NCI-H748 (cell line): ENCODE results near the gene HLA-DQB1.

Experiments
- DNase-seq: peaks from one replicate; lab custom pipeline; 2025; ENCODE audit not compliant: unreplicated experiment; lab: John Stamatoyannopoulos, UW

HLA-DQB1 gene

DNA sequence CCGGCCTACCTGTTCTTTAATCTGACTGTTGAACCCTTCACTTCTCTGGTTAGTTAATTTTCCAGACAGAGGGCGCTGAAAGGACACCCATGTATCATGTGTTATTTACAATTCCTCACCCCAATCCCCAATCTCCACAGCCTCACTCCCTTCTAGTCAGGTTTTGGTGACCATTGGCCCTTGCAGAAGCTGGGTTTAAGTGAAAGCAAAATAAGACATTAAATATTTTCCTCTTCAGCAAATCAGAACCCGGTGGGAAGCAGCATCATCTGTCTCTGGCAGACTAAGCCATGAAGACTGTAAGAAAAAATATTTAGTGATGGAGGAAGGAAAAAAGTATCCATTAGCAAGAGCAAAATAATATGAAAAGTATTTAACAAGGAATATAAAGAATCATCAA, 38.6 kb downstream of the HLA-DQB1 start:
- DNase-seq, result no peak

DNA sequence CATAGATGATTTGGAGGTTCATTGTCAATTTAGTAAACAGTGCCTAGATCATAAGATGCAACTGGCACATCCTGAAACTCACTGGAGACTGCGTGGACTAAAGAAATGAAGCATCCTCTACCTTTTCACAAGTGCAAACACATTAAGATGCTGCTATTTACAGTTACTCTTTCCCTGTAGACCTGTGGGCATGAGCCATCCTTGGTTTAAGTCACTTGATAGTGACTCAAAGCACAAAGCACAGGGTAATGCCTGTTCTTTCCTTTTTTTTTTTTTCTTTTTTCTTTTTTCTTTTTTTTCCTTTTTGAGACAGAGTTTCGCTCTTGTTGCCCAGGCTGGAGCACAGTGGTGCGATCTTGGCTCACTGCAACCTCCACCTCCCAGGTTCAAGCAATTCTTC, 39.2 kb downstream of the HLA-DQB1 start:
- no peak for DNase-seq

DNA sequence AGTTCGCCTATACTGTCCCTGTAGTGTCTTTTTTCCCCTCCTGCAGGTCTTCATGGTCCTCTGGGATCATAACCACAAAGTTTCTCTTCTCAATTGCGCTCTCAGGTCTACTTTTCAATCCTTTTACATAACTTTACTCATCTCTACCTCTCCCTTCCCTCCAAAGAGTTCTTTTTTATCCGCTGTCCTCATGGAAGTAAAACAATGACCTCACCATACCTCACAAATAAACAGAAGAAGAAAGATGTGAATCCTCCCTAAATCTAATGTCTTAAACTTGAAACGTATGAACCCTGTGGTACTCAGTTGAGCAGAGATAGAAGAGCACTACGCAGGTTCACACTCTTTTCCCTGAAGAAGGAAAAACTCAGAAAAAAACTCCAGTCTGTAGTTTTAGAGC, 41.3 kb downstream of the HLA-DQB1 start:
- no peak for DNase-seq

DNA sequence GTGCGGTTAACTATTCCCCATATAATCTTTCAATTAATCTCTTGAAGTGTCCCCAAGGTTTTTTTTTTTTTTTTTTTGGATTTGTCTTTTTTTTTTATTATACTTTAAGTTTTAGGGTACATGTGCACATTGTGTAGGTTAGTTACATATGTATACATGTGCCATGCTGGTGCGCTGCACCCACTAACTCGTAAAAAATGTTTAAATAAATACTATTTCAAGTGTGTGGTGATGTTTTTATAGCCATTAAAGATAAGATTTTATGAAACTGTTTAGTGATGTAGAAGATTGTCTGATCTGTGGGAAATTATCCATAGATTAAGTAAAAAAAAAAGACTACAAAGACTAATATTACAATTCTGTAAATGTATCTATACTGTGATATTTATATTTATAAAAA, 41.9 kb downstream of the HLA-DQB1 start:
- no peak for DNase-seq

DNA sequence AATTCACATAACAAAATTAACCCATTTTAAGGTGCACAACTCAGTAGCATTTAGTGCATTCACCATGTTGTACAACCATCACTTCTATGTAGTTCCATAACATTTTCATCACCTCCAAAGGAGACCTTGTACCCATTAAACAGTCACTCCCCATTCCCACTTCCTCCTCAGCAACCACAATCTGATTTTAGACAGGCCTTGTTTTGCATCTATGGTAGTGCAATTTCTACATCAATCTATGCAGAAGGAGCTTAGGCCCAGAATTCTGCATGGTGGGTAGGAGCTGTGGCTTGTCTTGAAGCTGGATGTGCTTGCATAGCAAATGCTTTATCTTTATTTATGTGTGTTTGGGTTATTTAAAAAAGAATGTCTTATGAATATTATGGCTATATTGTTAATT, 42.8 kb downstream of the HLA-DQB1 start:
- no peak for DNase-seq

DNA sequence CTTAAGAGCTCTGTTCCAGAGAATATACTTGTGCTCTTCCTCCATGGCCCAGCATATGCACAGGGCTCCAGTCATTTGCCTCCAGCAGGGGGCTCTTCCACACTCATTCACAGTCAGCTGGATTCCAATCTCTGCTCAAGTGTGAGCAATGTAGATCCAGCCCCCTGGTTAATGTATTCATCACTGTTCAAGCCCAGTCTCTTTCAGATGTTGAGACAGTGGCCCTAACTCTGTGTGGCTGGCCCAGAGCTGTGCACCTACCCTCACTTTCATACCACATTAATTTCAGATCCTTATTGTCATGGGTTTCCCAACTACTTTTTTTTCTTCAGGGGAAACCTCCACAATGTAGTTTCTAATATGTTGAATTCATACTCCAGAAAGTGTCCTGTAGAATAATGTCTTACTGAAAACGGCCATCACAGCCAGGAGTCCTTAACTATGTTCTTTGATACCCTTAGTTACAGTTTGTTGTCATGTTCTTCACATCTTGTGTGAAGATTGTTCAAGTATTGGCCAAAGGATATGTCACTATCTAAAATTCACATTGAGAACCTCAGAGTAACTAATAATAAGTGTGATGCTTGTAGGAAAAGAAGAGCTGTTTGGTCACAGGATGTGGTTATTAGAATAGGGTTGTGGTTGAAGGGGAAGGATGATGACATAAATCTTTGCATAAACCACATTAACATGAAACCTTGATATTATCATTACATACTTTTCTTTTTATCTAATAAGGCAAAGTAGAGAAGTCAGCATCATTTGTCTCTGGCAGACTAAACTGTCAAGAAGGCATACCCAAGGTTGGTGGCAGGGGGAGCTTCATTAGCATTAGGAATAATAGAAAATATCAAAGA, 43.7 kb downstream of the HLA-DQB1 start:
- DNase-seq, result no peak

DNA sequence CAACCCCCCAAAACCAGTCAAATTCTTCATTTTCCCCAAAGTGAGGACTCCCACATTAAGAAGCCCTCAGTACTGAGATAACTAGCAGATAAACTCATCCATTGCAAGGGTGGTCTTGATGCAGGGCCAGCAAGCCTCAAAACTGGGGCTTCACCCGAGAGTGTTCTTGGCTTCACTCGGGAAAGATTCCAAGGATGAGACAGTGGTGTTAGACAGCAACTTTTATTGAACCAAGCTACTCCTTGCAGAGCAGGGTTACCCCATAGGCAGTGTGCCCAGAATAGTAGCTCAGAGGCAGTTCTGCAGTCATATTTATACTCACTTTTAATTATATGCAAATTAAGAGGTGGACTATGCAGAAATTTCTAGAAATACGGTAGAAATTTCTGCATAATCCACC, 45.1 kb downstream of the HLA-DQB1 start:
- no peak for DNase-seq

DNA sequence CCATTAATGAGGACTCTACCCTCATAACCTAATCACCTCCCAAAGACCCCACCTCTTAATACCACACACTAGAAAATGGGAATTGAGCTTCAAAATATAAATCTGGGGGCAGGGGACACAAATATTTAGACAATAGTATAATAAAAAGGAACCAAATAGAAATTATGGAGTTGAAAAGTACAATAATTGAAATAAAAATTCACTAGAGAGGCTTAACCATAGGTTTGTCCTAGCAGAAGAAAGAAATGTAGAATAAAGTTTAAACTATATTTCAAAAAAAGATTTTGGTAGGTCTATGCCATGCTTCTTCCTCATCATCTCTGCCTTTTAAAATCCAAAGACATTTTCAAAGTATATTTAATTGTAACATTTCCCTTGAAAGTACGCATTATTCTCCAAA, 48.7 kb downstream of the HLA-DQB1 start:
- DNase-seq, result no peak

DNA sequence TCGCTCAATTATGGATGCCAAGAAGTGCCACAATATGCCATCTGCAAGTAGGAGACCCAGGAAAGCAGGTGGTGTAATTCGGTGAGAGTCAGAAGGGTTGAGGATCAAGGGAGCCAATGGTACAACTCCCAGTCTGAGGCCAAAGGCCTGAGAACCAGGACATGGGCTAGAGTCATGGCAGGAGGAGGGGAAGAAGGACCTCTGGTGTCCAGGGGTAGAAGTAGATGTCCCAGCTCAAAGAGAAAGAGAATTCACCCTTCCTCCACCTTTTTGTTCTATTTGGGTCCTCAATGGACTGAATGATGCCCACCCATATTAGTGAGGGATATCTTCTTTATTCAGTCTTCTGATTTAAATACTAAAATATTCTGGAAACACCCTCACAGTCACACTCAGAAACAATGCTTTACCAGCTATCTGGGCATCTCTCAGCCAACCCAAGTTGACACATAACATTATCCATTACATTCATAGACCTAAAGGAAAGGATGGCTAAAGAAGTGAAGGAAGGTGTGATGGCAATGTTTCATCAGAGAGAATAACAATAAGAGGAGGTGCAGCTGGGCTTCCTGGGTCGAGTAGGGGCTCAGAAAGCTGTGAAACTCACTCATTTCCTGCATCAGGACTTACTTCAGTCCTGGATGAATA, 50.4 kb downstream of the HLA-DQB1 start:
- no peak for DNase-seq

DNA sequence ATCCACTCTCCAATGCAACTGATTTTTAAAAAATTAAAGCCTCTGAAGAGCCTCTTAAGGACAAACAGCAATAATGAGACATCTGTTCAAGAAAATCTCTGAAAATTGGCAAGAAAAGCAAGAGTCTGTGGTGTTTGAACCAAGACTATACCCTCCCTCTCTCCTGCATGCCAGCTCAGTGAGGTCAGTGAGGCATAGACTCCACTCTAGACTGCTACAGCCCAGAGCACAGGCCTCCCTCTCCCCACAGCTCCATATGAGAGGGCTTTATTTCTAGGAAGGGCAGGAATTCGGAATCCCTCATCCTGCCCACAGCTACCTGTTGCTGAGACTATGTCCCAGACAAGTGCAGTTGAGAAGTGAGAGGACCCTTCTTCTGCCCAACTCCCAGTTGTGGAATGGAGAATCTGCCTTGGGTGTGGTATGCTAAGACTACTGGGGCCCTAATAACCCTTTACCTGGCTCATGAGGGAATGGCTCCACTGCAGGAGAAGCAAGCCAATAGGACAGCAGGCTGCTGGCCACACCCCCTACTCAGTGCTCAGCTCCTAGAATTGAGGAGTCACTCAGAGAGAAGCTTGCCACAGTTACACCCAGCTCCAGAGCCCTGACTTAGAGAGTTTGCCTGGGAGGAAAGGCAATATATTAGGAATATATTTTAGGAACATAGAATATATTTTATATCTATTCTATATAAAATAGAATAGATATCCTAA, 51.9 kb downstream of the HLA-DQB1 start:
- no peak for DNase-seq

DNA sequence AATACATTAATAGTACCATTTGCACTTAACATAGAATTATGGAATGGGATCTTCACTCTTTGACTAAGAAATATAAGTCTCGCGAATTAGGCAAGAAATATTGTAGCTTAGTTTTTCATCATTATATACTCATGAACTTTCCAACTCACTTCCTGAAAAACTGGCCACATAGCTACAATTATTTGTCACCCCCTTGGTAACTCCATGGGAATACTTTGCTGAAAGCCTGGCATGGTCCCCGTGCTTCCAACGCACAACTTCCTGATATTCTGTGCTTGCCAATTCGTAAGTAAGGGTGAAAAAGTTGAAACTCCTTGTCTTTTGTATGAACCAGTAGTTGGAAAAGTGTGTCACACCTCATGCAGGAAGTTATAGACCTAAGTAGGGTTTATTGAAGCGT, 53.0 kb downstream of the HLA-DQB1 start:
- no peak for DNase-seq

DNA sequence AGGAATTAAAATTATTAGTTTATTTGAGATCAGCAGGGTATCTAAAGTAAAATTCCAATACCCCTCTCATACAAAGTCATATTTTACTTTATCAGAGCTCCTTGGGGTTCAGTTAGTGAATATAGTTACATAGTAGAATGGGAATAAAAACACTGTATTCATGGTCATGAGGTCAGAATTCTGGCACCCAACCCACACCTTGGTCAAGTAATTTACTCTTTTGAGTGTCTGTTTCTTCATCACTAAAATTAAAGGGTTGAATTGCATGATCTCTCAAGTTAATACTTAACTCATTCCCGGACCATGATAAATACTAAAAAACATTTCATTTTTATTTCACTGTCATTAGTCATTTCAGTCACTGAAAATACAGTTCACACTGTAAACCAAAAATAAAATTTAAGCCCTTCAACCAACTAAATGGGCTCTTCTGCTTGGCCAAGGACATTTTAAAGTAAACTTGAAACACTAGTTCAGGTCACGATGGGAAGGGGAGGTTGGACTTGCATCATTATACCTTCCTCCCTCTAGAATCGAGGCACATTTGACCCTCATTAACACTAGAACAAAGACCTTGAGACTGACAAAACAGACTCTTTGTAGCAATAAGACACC, 55.7 kb downstream of the HLA-DQB1 start:
- DNase-seq, result no peak

DNA sequence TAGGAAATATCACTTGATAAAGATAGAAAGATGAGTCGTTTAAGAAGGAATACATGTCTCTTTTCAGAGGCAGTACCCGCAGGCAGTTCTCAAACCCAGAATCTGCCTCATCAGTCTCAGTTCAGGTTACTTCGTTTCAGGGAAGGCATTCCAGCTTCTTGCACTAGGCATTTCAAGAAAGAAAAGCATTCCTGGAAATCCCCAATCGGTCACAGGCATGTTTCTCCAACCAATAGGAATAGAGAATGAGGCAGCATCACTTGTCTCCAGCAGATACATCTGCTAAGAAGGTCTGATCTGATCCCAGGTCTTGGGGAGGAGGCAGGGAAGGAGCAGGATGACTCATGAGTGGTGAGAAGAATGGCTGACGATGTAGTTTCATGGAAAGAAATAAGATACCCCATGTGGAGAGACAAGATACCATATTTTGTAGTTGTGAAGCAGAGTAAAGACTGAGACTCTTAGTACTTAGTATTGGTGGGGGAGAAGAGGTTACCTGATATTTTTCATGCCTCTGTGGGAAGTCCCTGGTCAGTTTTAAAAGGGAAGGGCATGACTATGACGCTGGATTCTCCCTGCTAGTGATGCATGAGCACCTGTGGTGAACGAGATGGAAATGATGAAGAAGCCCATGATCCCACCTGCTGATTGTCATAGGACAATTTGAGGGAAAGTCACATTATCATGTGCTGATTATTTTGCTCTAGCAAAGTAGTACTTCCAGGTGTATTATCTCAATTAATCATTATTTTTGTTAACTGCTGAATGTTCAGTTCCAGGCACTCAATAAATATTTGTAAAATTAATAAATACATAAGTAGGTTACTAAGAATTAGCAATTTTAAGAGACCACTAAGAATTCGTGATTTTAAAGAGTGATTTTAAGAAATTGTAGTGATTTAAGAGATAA, 56.5 kb downstream of the HLA-DQB1 start:
- peak; percentile 8 for DNase-seq
